ENCODE results near the gene POLR3E. TPM values are rescaled to one million over a fixed set of nuclear protein-coding genes. Genes with fewer than 3 reads are reported as not detected.

POLR3E gene
- total RNA-seq, 1 donor from 2014 or later = 91.3 TPM

DNA sequence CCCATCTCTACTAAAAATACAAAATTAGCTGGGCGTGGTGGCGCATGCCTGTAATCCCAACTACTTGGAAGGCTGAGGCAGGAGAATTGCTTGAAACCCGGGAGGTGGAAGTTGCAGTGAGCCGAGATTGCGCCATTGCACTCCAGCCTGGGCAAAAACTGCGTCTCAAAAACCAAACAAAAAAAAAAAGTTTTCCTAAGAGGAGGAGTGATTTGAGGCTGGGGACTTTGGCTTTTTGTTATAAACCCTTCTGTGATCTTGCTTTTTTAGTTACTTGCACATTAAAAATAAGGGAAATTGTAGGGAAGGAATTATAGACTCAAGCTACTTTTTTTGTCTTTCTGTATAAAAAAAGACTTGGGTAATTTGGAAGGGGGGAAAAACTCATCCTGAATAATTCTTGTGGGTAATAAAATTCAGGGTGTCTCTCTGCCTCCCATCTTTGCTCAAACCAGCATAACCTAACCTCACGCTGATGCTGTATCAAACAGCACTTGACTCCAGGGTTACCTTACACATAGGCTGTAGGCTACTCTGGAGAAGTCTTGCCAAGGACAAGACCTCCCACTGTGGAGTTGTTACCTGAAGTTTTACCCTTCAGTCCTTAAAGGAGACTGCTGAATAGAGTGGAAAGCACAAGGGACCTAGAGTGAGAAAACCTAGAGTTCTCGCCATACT lies 78.9 kb downstream of the POLR3E start:
- Mint-ChIP-seq H3K4me3 (peak overlapping the region; percentile 98), H3K27me3 (ENCODE audit: insufficient read depth, low read depth) (peaks cover 7% of the 10 kb centered on the region), H3K36me3 (no peaks in the 10 kb centered on the region), H3K27ac (no peak overlapping the region), H3K4me1 (peaks cover 23% of the 10 kb centered on the region), H3K9me3 (no peaks in the 10 kb centered on the region)
- Histone ChIP-seq H3K4me3 (no peak overlapping the region), H3K27me3 (peaks cover 30% of the 10 kb centered on the region), H3K4me1 (peaks cover 13% of the 10 kb centered on the region), H3K9me3 (ENCODE audit: low read depth) (no peaks in the 10 kb centered on the region), H3K4me2 (no peak overlapping the region), H2AFZ (replicated peaks) (no peak overlapping the region), H3K27ac (no peak overlapping the region), H3K79me2 (ENCODE audit: low read depth) (peaks cover 27% of the 10 kb centered on the region), H3K36me3 (no peaks in the 10 kb centered on the region), H3F3A (ENCODE audit: low read depth) (peaks cover 18% of the 10 kb centered on the region), H3K9ac (no peak overlapping the region), H4K20me1 (ENCODE audit: low read depth) (peaks cover 22% of the 10 kb centered on the region)
- no peak for TF ChIP-seq EZH2 (IDR thresholded peaks at IDR 0.05)
- TF ChIP-seq, protein P1, sequence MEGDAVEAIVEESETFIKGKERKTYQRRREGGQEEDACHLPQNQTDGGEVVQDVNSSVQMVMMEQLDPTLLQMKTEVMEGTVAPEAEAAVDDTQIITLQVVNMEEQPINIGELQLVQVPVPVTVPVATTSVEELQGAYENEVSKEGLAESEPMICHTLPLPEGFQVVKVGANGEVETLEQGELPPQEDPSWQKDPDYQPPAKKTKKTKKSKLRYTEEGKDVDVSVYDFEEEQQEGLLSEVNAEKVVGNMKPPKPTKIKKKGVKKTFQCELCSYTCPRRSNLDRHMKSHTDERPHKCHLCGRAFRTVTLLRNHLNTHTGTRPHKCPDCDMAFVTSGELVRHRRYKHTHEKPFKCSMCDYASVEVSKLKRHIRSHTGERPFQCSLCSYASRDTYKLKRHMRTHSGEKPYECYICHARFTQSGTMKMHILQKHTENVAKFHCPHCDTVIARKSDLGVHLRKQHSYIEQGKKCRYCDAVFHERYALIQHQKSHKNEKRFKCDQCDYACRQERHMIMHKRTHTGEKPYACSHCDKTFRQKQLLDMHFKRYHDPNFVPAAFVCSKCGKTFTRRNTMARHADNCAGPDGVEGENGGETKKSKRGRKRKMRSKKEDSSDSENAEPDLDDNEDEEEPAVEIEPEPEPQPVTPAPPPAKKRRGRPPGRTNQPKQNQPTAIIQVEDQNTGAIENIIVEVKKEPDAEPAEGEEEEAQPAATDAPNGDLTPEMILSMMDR (IDR thresholded peaks at IDR 0.05) = no peak
- TF ChIP-seq EZH2phosphoT487 (IDR thresholded peaks at IDR 0.05) = no peak
- DNase-seq (ENCODE audit: low spot score) = no peak

DNA sequence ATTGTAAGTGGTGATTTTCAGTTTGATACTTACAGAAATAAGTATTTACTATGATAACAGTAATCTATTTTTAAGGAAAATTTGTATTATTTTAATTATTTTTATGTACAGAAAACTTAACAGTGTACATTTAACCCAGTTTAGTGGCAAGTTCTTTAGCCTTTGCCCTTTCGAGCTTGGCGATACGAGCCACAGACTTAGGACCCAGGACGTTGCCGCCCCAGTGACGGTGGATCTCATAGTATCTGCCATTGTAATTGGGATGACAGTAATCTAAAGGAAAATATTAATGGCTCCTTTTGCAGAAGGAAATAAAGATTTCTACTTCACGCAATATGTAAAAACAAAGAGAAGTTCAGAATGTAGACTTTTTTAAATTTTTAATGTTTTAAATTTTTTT lies 82.4 kb downstream of the POLR3E start:
- Histone ChIP-seq H4K20me1 (ENCODE audit: low read depth) (no peaks in the 10 kb centered on the region), H3K4me2 (no peak overlapping the region), H3K27ac (no peak overlapping the region), H3K79me2 (ENCODE audit: low read depth) (no peaks in the 10 kb centered on the region), H3K9ac (no peak overlapping the region), H3F3A (ENCODE audit: low read depth) (peaks cover 10% of the 10 kb centered on the region), H3K4me1 (no peaks in the 10 kb centered on the region), H3K27me3 (peaks cover 24% of the 10 kb centered on the region), H3K36me3 (no peaks in the 10 kb centered on the region), H2AFZ (replicated peaks) (no peak overlapping the region), H3K9me3 (ENCODE audit: low read depth) (no peaks in the 10 kb centered on the region), H3K4me3 (no peak overlapping the region)
- no peaks in the 10 kb centered on the region for H3K9me3 Mint-ChIP-seq
- no peak for DNase-seq (ENCODE audit: low spot score)
- peaks cover 2% of the 10 kb centered on the region for H3K4me1 Mint-ChIP-seq
- H3K27ac Mint-ChIP-seq = no peak overlapping the region
- H3K27me3 Mint-ChIP-seq (ENCODE audit: insufficient read depth, low read depth) = peaks cover 5% of the 10 kb centered on the region
- TF ChIP-seq EZH2 (IDR thresholded peaks at IDR 0.05) (no peak), EZH2phosphoT487 (IDR thresholded peaks at IDR 0.05) (no peak)
- TF ChIP-seq, protein P1 (IDR thresholded peaks at IDR 0.05) = no peak
- no peak overlapping the region for H3K4me3 Mint-ChIP-seq
- no peaks in the 10 kb centered on the region for H3K36me3 Mint-ChIP-seq

DNA sequence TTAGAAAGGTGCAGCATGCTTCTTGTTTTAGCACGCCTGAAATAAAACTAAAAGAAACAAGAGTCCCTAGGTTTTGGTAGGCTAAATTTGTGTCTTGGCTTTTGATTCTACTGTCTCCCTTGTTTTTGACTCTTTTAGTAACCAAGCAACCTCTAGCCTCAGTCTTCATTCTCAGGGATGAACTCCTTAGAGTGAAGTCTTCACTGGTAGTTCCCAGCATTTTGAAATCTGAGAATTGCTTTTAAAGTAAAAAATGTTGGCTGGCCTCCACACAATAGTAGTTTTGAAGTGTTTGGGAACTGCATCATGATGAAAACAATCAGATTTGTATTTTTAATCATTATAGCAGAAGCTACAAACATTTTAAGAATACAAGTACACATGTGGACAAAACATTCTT lies 83.3 kb downstream of the POLR3E start:
- no peaks in the 10 kb centered on the region for H3K36me3 ChIP-seq
- no peak overlapping the region for H3K4me2 ChIP-seq
- Mint-ChIP-seq H3K9me3 (no peaks in the 10 kb centered on the region), H3K4me3 (no peak overlapping the region), H3K4me1 (no peaks in the 10 kb centered on the region), H3K36me3 (no peaks in the 10 kb centered on the region), H3K27me3 (ENCODE audit: insufficient read depth, low read depth) (no peaks in the 10 kb centered on the region), H3K27ac (no peak overlapping the region)
- peaks cover 17% of the 10 kb centered on the region for H3K27me3 ChIP-seq
- no peaks in the 10 kb centered on the region for H3K4me1 ChIP-seq
- H3F3A ChIP-seq (ENCODE audit: low read depth) = peaks cover 1% of the 10 kb centered on the region
- TF ChIP-seq, protein P1 (IDR thresholded peaks at IDR 0.05) = no peak
- no peak for TF ChIP-seq EZH2phosphoT487 (IDR thresholded peaks at IDR 0.05)
- TF ChIP-seq EZH2 (IDR thresholded peaks at IDR 0.05) = no peak
- H3K9ac ChIP-seq = no peak overlapping the region
- no peak overlapping the region for H3K27ac ChIP-seq
- H4K20me1 ChIP-seq (ENCODE audit: low read depth) = no peaks in the 10 kb centered on the region
- no peak overlapping the region for H3K4me3 ChIP-seq
- DNase-seq (ENCODE audit: low spot score) = no peak
- H3K9me3 ChIP-seq (ENCODE audit: low read depth) = no peaks in the 10 kb centered on the region
- H3K79me2 ChIP-seq (ENCODE audit: low read depth) = no peaks in the 10 kb centered on the region
- H2AFZ ChIP-seq (replicated peaks) = no peak overlapping the region

Measured in neural progenitor cell (in vitro differentiated cells).